Fibroblast of lung (primary cell): ENCODE results near the gene RERG. TPM values are rescaled to one million over a fixed set of nuclear protein-coding genes. Genes with fewer than 3 reads are reported as not detected.

Experiments used
- DNase-seq, 2 donors: peaks; one replicate each; pipeline versions ENCODE4 v3.0.0 to v3.0.0-alpha.2; 2010; ENCODE audit warnings: low read depth in 2 of 2
- H2AFZ ChIP-seq: 2 replicates; pipeline ENCODE4 v1.5.1; 2012; ENCODE audit warnings: low read length, control low read depth, inconsistent platforms
- H3K27ac ChIP-seq: 2 replicates; pipeline ENCODE4 v1.5.1; 2011; ENCODE audit warnings: low read length, control low read depth; ENCODE audit not compliant: insufficient read depth
- H3K27me3 ChIP-seq: 2 replicates; pipeline ENCODE4 v1.5.1; 2011; ENCODE audit warnings: mild to moderate bottlenecking, low read length; ENCODE audit not compliant: control insufficient read depth, insufficient read depth
- H3K36me3 ChIP-seq: 2 replicates; pipeline ENCODE4 v1.5.1; 2011; ENCODE audit warnings: low read length; ENCODE audit not compliant: control insufficient read depth, insufficient read depth
- H3K4me1 ChIP-seq: 2 replicates; pipeline ENCODE4 v1.5.1; 2011; ENCODE audit warnings: low read length; ENCODE audit not compliant: control insufficient read depth, insufficient read depth; ENCODE audit errors: extremely low read depth
- H3K4me2 ChIP-seq: 2 replicates; pipeline ENCODE4 v1.5.1; 2011; ENCODE audit warnings: low read length, control low read depth; ENCODE audit not compliant: insufficient read depth; ENCODE audit errors: extremely low read depth
- H3K4me3 ChIP-seq, 4 experiments: fragments of 200-600 bp in 1 of 4; sonication (generic) in 1 of 4; replicated peaks in 1 of 4; 2 replicates each; pipeline ENCODE4 v1.5.1; 2011 to 2016; ENCODE audit warnings: low read length in 4 of 4, low read depth in 3 of 4, mild to moderate bottlenecking in 3 of 4, control low read depth in 2 of 4, inconsistent platforms in 1 of 4, mixed read lengths in 1 of 4; ENCODE audit not compliant: insufficient read depth in 1 of 4; ENCODE audit errors: control extremely low read depth in 1 of 4
- H3K79me2 ChIP-seq: 2 replicates; pipeline ENCODE4 v1.5.1; 2012; ENCODE audit warnings: mild to moderate bottlenecking, low read length, inconsistent platforms; ENCODE audit not compliant: control insufficient read depth, insufficient read depth
- H3K9ac ChIP-seq: 2 replicates; pipeline ENCODE4 v1.5.1; 2011; ENCODE audit warnings: mild to moderate bottlenecking, low read length, control low read depth; ENCODE audit not compliant: insufficient read depth
- H3K9me3 ChIP-seq: 2 replicates; pipeline ENCODE4 v1.5.1; 2012; ENCODE audit warnings: low read depth, low read length; ENCODE audit not compliant: control insufficient read depth, insufficient read depth
- H4K20me1 ChIP-seq: 2 replicates; pipeline ENCODE4 v1.5.1; 2011; ENCODE audit warnings: low read length; ENCODE audit not compliant: control insufficient read depth, insufficient read depth; ENCODE audit errors: extremely low read depth
- CTCF ChIP-seq, 2 donors: IDR thresholded peaks in 1 of 2; conservative IDR thresholded peaks in 1 of 2; 1 replicate in 1 of 2; 2 replicates in 1 of 2; pipeline ENCODE4 v1.5.1; 2011 to 2012; ENCODE audit warnings: low read length in 2 of 2, control low read depth in 1 of 2, inconsistent platforms in 1 of 2, low read depth in 1 of 2, mild to moderate bottlenecking in 1 of 2
- EZH2 ChIP-seq: IDR thresholded peaks from 2 replicates; pipeline ENCODE4 v1.5.1; 2012; ENCODE audit warnings: low read length, control low read depth, mild to moderate bottlenecking; ENCODE audit errors: missing control alignments
- polyA minus RNA-seq: library from RNA; depleted of rRNA, polyadenylated mRNA; stranded (reverse); fragments of >200 nt; gene quantifications from 2 replicates; pipeline ENCODE4 v1.2.3, GENCODE V29; 2011; ENCODE audit warnings: low replicate concordance
- polyA plus RNA-seq, 2 donors: library from polyadenylated mRNA; depleted of rRNA in 1 of 2; stranded (reverse) in 1 of 2; unstranded in 1 of 2; fragments of >200 nt; gene quantifications; 2 replicates each; pipeline ENCODE4 v1.2.1, GENCODE V29; 2011 to 2012; ENCODE audit warnings: missing spikeins in 1 of 2
- total RNA-seq: library from RNA; depleted of rRNA; stranded (reverse); fragments of >200 nt; gene quantifications from 2 replicates; pipeline ENCODE4 v1.2.1, GENCODE V29; 2014

RERG gene, protein sequence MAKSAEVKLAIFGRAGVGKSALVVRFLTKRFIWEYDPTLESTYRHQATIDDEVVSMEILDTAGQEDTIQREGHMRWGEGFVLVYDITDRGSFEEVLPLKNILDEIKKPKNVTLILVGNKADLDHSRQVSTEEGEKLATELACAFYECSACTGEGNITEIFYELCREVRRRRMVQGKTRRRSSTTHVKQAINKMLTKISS
- total RNA-seq, result 0.26 and 0.33 TPM in 2 replicates
- polyA plus RNA-seq, result 0.26 and 0.57 TPM in 2 replicates
- 0.13 and 0.38 TPM in 2 replicates for polyA plus RNA-seq (2012)
- 1.3 TPM in 1 of 2 replicates, not detected in the other for polyA minus RNA-seq

DNA sequence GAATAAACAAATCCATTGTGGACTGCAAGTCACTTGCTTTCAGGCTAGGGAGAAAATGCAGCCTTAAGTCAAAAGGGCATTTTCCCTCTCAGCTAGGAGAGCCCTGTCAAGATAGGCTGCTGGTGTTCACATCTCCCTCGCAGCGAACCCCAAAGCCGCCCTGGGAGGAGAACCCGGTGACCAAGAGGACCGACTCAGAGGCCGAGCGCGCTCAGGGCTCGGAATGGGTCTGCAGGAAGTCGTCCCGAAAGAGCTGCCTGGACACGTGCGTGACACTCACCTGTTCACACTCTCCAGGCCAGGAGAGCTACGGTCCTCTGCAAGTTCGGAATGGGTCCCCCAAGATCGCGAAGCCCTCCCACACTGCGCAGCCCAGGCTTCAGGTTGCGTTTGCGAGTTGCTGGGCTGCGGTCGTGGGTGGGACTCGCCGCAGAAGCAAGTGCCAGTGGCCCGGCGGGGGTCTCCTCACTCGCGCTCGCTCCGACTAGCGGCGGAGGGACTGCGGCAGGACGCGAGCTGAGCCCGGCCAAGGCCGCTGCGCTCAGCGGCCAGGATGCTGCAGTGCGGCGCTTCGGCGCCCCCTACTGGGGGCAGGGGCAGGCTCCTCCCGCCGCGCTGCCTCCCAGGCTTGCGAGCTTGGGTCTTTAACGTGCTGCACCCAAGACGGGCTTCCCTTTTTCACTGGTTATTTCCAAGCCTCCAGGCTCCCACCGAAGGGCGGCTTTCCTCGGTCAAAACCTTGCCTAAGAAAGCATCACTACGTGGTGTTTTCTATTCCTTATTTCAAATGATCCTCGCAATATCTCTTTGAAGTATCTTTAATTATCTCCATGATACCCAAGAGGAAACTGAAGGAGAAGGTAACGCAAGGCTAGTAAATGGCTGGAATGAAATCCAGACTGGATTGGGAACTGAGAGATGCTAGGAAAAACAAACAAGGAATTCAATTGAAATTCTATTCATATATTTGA, at the start of gene RERG:
RERG (minus strand) TSS at position 503 of the 971 bp plus-strand sequence. CDS start 3,928 bp downstream, outside the sequence.
- peak; percentile 77 to 86 for TF ChIP-seq CTCF (conservative IDR thresholded peaks at IDR 0.05 in 1 of 2, IDR thresholded peaks at IDR 0.05 in 1 of 2; ENCODE audit: low read depth in 1 of 2, low read length in 2 of 2)
- TF ChIP-seq EZH2, result no peak
- Histone ChIP-seq H3K9me3 (no peaks in the 10 kb centered on the region), H3K4me3 (peak within 1 kb of the TSS; percentile 56 to 66 (median 60)), H3K27ac (no peak within 1 kb of the TSS), H4K20me1 (no peaks in the 10 kb centered on the region), H2AFZ (peak within 1 kb of the TSS; percentile 93), H3K27me3 (no peaks in the 10 kb centered on the region), H3K4me1 (peaks cover 4% of the 10 kb centered on the region), H3K36me3 (no peaks in the 10 kb centered on the region), H3K4me2 (peak within 1 kb of the TSS; percentile 96), H3K9ac (peak within 1 kb of the TSS; percentile 44), H3K79me2 (no peaks in the 10 kb centered on the region)
- peak; percentile 65 to 81 for DNase-seq

DNA sequence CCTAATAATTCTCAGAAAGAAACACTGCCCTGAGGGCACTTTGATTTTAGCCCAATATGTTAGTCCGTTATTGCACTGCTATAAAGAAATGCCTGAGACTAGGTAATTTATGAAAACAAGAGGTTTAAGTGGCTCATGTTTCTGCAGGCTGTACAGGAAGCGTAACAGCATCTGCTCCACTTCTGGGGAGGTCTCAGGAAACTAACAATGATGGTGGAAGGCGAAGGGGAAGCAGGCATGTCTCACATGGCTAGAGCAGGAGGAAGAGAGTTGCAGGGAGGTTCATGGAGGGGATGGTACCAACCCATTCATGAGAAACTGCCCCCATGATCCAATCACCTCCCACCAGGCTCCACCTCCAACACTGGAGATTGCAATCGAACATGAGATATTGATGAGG, 49.4 kb upstream of the RERG start:
- H3K4me1 ChIP-seq, result no peaks in the 10 kb centered on the region
- no peak overlapping the region for H3K4me3 ChIP-seq
- no peaks in the 10 kb centered on the region for H3K79me2 ChIP-seq
- H3K27me3 ChIP-seq, result no peaks in the 10 kb centered on the region
- TF ChIP-seq EZH2 (no peak), CTCF (conservative IDR thresholded peaks at IDR 0.05 in 1 of 2, IDR thresholded peaks at IDR 0.05 in 1 of 2; ENCODE audit: low read depth in 1 of 2, low read length in 2 of 2) (no peak)
- no peaks in the 10 kb centered on the region for H3K9me3 ChIP-seq
- no peak overlapping the region for H3K4me2 ChIP-seq
- no peak for DNase-seq
- no peak overlapping the region for H3K27ac ChIP-seq
- no peaks in the 10 kb centered on the region for H3K36me3 ChIP-seq
- no peaks in the 10 kb centered on the region for H4K20me1 ChIP-seq
- no peak overlapping the region for H2AFZ ChIP-seq
- no peak overlapping the region for H3K9ac ChIP-seq

- no peaks in the 10 kb centered on the region for H3K79me2 ChIP-seq
- TF ChIP-seq CTCF (conservative IDR thresholded peaks at IDR 0.05 in 1 of 2, IDR thresholded peaks at IDR 0.05 in 1 of 2; ENCODE audit: low read depth in 1 of 2, low read length in 2 of 2) (peak; percentile 89 to 92), EZH2 (no peak)
- H4K20me1 ChIP-seq, result no peaks in the 10 kb centered on the region
- no peak overlapping the region for H3K9ac ChIP-seq
- no peaks in the 10 kb centered on the region for H3K4me1 ChIP-seq
- no peaks in the 10 kb centered on the region for H3K9me3 ChIP-seq
- DNase-seq, result peak; percentile 63 to 87
- no peak overlapping the region for H2AFZ ChIP-seq
- no peaks in the 10 kb centered on the region for H3K27me3 ChIP-seq
- no peak overlapping the region for H3K27ac ChIP-seq
- no peaks in the 10 kb centered on the region for H3K36me3 ChIP-seq
- no peak overlapping the region for H3K4me3 ChIP-seq
- H3K4me2 ChIP-seq, result no peak overlapping the region
These were observed 47.8 kb upstream of the RERG start for GRCh38 chr12:15268927-15269552.
